SK-N-SH treated with all-trans-retinoic acid at 6 μM for 48 hours (cell line): ENCODE results near the gene TCP10L.

Source experiments
- ATAC-seq: fragments of 200-7000 bp; cut with Tn5 transposase; 3 replicates; pipeline ENCODE4 v1.9.1; 2020; ENCODE audit warnings: mild to moderate bottlenecking, moderate library complexity
- ARNTL ChIP-seq: fragments of 450-650 bp; formaldehyde crosslinking; IDR thresholded peaks from 2 replicates; pipeline ENCODE4 v1.5.0; 2020; ENCODE audit warnings: low read depth, mild to moderate bottlenecking, moderate library complexity, borderline replicate concordance
- BACH2 ChIP-seq: fragments of 250-450 bp; sonication (Bioruptor Pico); IDR thresholded peaks from 2 replicates; pipeline ENCODE4 v1.9.0; 2021; ENCODE audit warnings: mild to moderate bottlenecking, borderline replicate concordance
- CREB5 ChIP-seq: fragments of 250-450 bp; sonication (Bioruptor Pico); IDR thresholded peaks from 2 replicates; pipeline ENCODE4 v1.5.1; 2020; ENCODE audit warnings: low read depth, mild to moderate bottlenecking, moderate library complexity
- CSDC2 ChIP-seq: fragments of 250-450 bp; sonication (Bioruptor Pico); IDR thresholded peaks from 2 replicates; pipeline ENCODE4 v1.5.0; 2020; ENCODE audit warnings: mild to moderate bottlenecking, moderate library complexity
- CSRNP3 ChIP-seq: fragments of 250-450 bp; sonication (Bioruptor Pico); IDR thresholded peaks from 2 replicates; pipeline ENCODE4 v1.5.1; 2021; ENCODE audit warnings: mild to moderate bottlenecking, moderate library complexity
- ESRRG ChIP-seq: fragments of 250-450 bp; sonication (Bioruptor Pico); IDR thresholded peaks from 2 replicates; pipeline ENCODE4 v1.6.1; 2021; ENCODE audit warnings: mild to moderate bottlenecking
- GLIS3 ChIP-seq: fragments of 250-450 bp; sonication (Bioruptor Pico); IDR thresholded peaks from 2 replicates; pipeline ENCODE4 v1.5.0; 2020; ENCODE audit warnings: mild to moderate bottlenecking, moderate library complexity
- OSR1 ChIP-seq: fragments of 250-450 bp; sonication (Bioruptor Pico); IDR thresholded peaks from 2 replicates; pipeline ENCODE4 v1.8.0; 2022; ENCODE audit warnings: moderate library complexity, mild to moderate bottlenecking, inconsistent platforms
- PATZ1 ChIP-seq: fragments of 250-450 bp; sonication (Bioruptor Pico); IDR thresholded peaks from 2 replicates; pipeline ENCODE4 v1.8.0; 2020; ENCODE audit warnings: mild to moderate bottlenecking, moderate library complexity, borderline replicate concordance
- POU6F1 ChIP-seq: fragments of 250-450 bp; sonication (Bioruptor Pico); IDR thresholded peaks from 2 replicates; pipeline ENCODE4 v1.8.0; 2021; ENCODE audit warnings: low read depth, mild to moderate bottlenecking, moderate library complexity, borderline replicate concordance
- PPARA ChIP-seq: fragments of 250-450 bp; sonication (Bioruptor Pico); IDR thresholded peaks from 2 replicates; pipeline ENCODE4 v1.5.0; 2020; ENCODE audit warnings: mild to moderate bottlenecking, borderline replicate concordance
- RARB ChIP-seq: fragments of 250-450 bp; sonication (Bioruptor Pico); IDR thresholded peaks from 2 replicates; pipeline ENCODE4 v1.8.0; 2021; ENCODE audit warnings: mild to moderate bottlenecking, moderate library complexity
- SNAI2 ChIP-seq: fragments of 250-450 bp; sonication (Bioruptor Pico); IDR thresholded peaks from 2 replicates; pipeline ENCODE4 v1.5.0; 2020; ENCODE audit warnings: mild to moderate bottlenecking, moderate library complexity
- TCF4 ChIP-seq: fragments of 250-450 bp; sonication (Bioruptor Pico); IDR thresholded peaks from 2 replicates; pipeline ENCODE4 v1.8.0; 2021; ENCODE audit warnings: mild to moderate bottlenecking, moderate library complexity, borderline replicate concordance
- TOX ChIP-seq: fragments of 250-450 bp; sonication (Bioruptor Pico); IDR thresholded peaks from 2 replicates; pipeline ENCODE4 v1.8.0; 2021; ENCODE audit warnings: mild to moderate bottlenecking, moderate library complexity, borderline replicate concordance
- TSHZ2 ChIP-seq: fragments of 250-450 bp; sonication (Bioruptor Pico); IDR thresholded peaks from 2 replicates; pipeline ENCODE4 v1.5.0; 2020; ENCODE audit warnings: mild to moderate bottlenecking, moderate library complexity
- ZC3H10 ChIP-seq: fragments of 250-450 bp; sonication (Bioruptor Pico); IDR thresholded peaks from 2 replicates; pipeline ENCODE4 v1.5.1; 2021; ENCODE audit warnings: mild to moderate bottlenecking, moderate library complexity
- ZFP3 ChIP-seq: fragments of 250-450 bp; sonication (Bioruptor Pico); IDR thresholded peaks from 2 replicates; pipeline ENCODE4 v1.5.0; 2020; ENCODE audit warnings: mild to moderate bottlenecking, moderate library complexity
- ZFP30 ChIP-seq: fragments of 450-650 bp; formaldehyde crosslinking; IDR thresholded peaks from 2 replicates; pipeline ENCODE4 v1.5.0; 2022; ENCODE audit warnings: mild to moderate bottlenecking, moderate library complexity
- ZNF70 ChIP-seq: fragments of 450-650 bp; formaldehyde crosslinking; IDR thresholded peaks from 2 replicates; pipeline ENCODE4 v1.5.0; 2020; ENCODE audit warnings: mild to moderate bottlenecking, moderate library complexity
- ZNF8 ChIP-seq: fragments of 450-650 bp; formaldehyde crosslinking; IDR thresholded peaks from 2 replicates; pipeline ENCODE4 v1.5.0; 2020; ENCODE audit warnings: mild to moderate bottlenecking, moderate library complexity

Gene TCP10L

GRCh38 chr21:32603131-32603530 lies 17.8 kb upstream of the TCP10L start:
- ATAC-seq: no peak

GRCh38 chr21:32602099-32602498 lies 16.8 kb upstream of the TCP10L start:
- no peak for ATAC-seq
- no peak for TF ChIP-seq POU6F1
- TF ChIP-seq CSRNP3 (CRISPR knock-in tag): no peak
- no peak for TF ChIP-seq ZFP30 (CRISPR knock-in tag)
- TF ChIP-seq RARB (CRISPR knock-in tag): no peak
- TF ChIP-seq CREB5: no peak
- no peak for TF ChIP-seq ZNF8 (CRISPR knock-in tag)
- no peak for TF ChIP-seq SNAI2 (CRISPR knock-in tag)
- no peak for TF ChIP-seq ZNF70 (CRISPR knock-in tag)
- no peak for TF ChIP-seq TSHZ2 (CRISPR knock-in tag)
- no peak for TF ChIP-seq PPARA (CRISPR knock-in tag)
- TF ChIP-seq GLIS3 (CRISPR knock-in tag): no peak
- no peak for TF ChIP-seq ESRRG (CRISPR knock-in tag)
- no peak for TF ChIP-seq TOX (CRISPR knock-in tag)
- TF ChIP-seq BACH2 (CRISPR knock-in tag): no peak
- no peak for TF ChIP-seq ZC3H10
- TF ChIP-seq CSDC2 (CRISPR knock-in tag): no peak
- no peak for TF ChIP-seq OSR1 (CRISPR knock-in tag)
- TF ChIP-seq ARNTL (CRISPR knock-in tag): no peak

More at GRCh38 chr21:32603131-32603530, 17.8 kb upstream of the TCP10L start:
- TF ChIP-seq RARB (CRISPR knock-in tag): no peak
- no peak for TF ChIP-seq PATZ1
- no peak for TF ChIP-seq ZNF70 (CRISPR knock-in tag)
- TF ChIP-seq CSRNP3 (CRISPR knock-in tag): no peak
- no peak for TF ChIP-seq PPARA (CRISPR knock-in tag)
- no peak for TF ChIP-seq TCF4 (CRISPR knock-in tag)
- TF ChIP-seq, all 23 proteins: peak for 0

GRCh38 chr21:32599526-32599925 lies 14.2 kb upstream of the TCP10L start:
- ATAC-seq: no peak
- no peak for TF ChIP-seq TCF4 (CRISPR knock-in tag)
- no peak for TF ChIP-seq CREB5
- TF ChIP-seq CSDC2 (CRISPR knock-in tag): no peak
- TF ChIP-seq ZFP3 (CRISPR knock-in tag): no peak
